Right forelimb (tissue), 1 donor: ENCODE measurements around the gene KRTAP10-12.
"Not testable (repeated sequence)": the region's sequence is repeated elsewhere in the genome, so short reads cannot be mapped to it uniquely, and the experiment has no call there.

Experiments used
- DNase-seq: peaks from one replicate; pipeline ENCODE4 v3.0.0-alpha.2; 2018

Gene KRTAP10-12

GRCh38 chr21:44697172-44697810 is at the start of gene KRTAP10-12:
TSS of gene KRTAP10-12 (plus strand) at chr21:44697172. CDS start at chr21:44697202, 30 bp downstream.
- not testable (repeated sequence) for DNase-seq

GRCh38 chr21:44647222-44647552 is 49.8 kb upstream of the KRTAP10-12 start:
- no peak for DNase-seq

- no peak for DNase-seq
Measured at GRCh38 chr21:44648557-44649311, 48.2 kb upstream of the KRTAP10-12 start.

- no peak for DNase-seq
Measured at GRCh38 chr21:44649521-44650100, 47.4 kb upstream of the KRTAP10-12 start.

- no peak for DNase-seq
Measured at GRCh38 chr21:44650265-44650972, 46.6 kb upstream of the KRTAP10-12 start.

- DNase-seq = no peak
Measured at GRCh38 chr21:44650973-44651675, 45.8 kb upstream of the KRTAP10-12 start.

GRCh38 chr21:44653123-44653522 is 43.8 kb upstream of the KRTAP10-12 start:
- no peak for DNase-seq

- no peak for DNase-seq
Measured at GRCh38 chr21:44653656-44654575, 43.1 kb upstream of the KRTAP10-12 start.

GRCh38 chr21:44654576-44655175 is 42.3 kb upstream of the KRTAP10-12 start, which contains the start of gene KRTAP12-4:
TSS of gene KRTAP12-4 (minus strand) at chr21:44654659. CDS start at chr21:44654614, 45 bp downstream.
- DNase-seq = no peak

- no peak for DNase-seq
Measured at GRCh38 chr21:44656868-44657267, 40.1 kb upstream of the KRTAP10-12 start.

GRCh38 chr21:44657635-44658540 is 39.1 kb upstream of the KRTAP10-12 start, which contains the start of gene KRTAP12-3:
TSS of gene KRTAP12-3 (plus strand) at chr21:44657932. CDS start at chr21:44657980, 48 bp downstream.
- no peak for DNase-seq

GRCh38 chr21:44658541-44658910 is 38.4 kb upstream of the KRTAP10-12 start:
- DNase-seq = no peak

- DNase-seq = no peak
Measured at GRCh38 chr21:44658913-44659595, 37.9 kb upstream of the KRTAP10-12 start.

GRCh38 chr21:44661567-44661966 is 35.4 kb upstream of the KRTAP10-12 start:
- not testable (repeated sequence) for DNase-seq

GRCh38 chr21:44664691-44665090 is 32.3 kb upstream of the KRTAP10-12 start:
- no peak for DNase-seq

GRCh38 chr21:44666401-44667320 is 30.3 kb upstream of the KRTAP10-12 start, which contains the start of gene KRTAP12-2:
TSS of gene KRTAP12-2 (minus strand) at chr21:44666927. CDS start at chr21:44666886, 41 bp downstream.
- no peak for DNase-seq

GRCh38 chr21:44667612-44668011 is 29.4 kb upstream of the KRTAP10-12 start:
- no peak for DNase-seq
